IMR-90 (cell line): ENCODE data around the gene TNS1. TPM values are rescaled to one million over a fixed set of nuclear protein-coding genes. Genes with fewer than 3 reads are reported as not detected.

Experiments used
- ATAC-seq: fragments of 200-7000 bp; cut with Tn5 transposase; 2 replicates; pipeline ENCODE4 v1.9.1; 2020; ENCODE audit warnings: low read depth, mild to moderate bottlenecking, moderate library complexity
- BruUV-seq: library from RNA; stranded (reverse); fragments of 400-500 nt; replicated peaks from 2 replicates; lab custom pipeline; 2021; lab: Mats Ljungman, UMichigan
- CTCF ChIA-PET: fragments of 300-600 bp; formaldehyde crosslinking; extraction: SDS; loops from one replicate; lab custom pipeline; 2021; ENCODE audit warnings: antibody characterized with exemption; lab: Yijun Ruan, JAX
- POLR2A ChIA-PET: fragments of 300-600 bp; sonication (Branson Sonifier 250); formaldehyde crosslinking; loops from one replicate; lab custom pipeline; 2022; ENCODE audit warnings: antibody characterized with exemption; ENCODE audit not compliant: unreplicated experiment; lab: Charles Lee
- DNase-seq: peaks from one replicate; pipeline ENCODE4 v3.0.0; 2013
- H2AFZ ChIP-seq: replicated peaks from 2 replicates; pipeline ENCODE3; 2013; ENCODE audit warnings: low read length, mild to moderate bottlenecking; ENCODE audit not compliant: poor library complexity
- H2AK5ac ChIP-seq: 2 replicates; pipeline ENCODE4 v1.6.1; 2013; ENCODE audit warnings: low read depth, low read length, inconsistent platforms
- H2AK9ac ChIP-seq: replicated peaks from 2 replicates; pipeline ENCODE3; 2013; ENCODE audit warnings: mild to moderate bottlenecking, low read depth, low read length, moderate library complexity; ENCODE audit not compliant: poor library complexity
- H2BK120ac ChIP-seq: 2 replicates; pipeline ENCODE4 v1.6.1; 2013; ENCODE audit warnings: low read depth, low read length, inconsistent platforms
- H2BK15ac ChIP-seq: 3 replicates; pipeline ENCODE4 v1.6.1; 2013; ENCODE audit warnings: low read depth, low read length, inconsistent platforms
- H2BK20ac ChIP-seq: 2 replicates; pipeline ENCODE4 v1.6.1; 2013; ENCODE audit warnings: low read depth, mild to moderate bottlenecking, inconsistent platforms, low read length, moderate library complexity
- H2BK5ac ChIP-seq: 2 replicates; pipeline ENCODE4 v1.6.1; 2013; ENCODE audit warnings: mild to moderate bottlenecking, low read depth, low read length, inconsistent platforms; ENCODE audit not compliant: poor library complexity, severe bottlenecking
- H3K14ac ChIP-seq: replicated peaks from 2 replicates; pipeline ENCODE4 v1.6.1; 2013; ENCODE audit warnings: low read depth, low read length, inconsistent platforms
- H3K18ac ChIP-seq: 2 replicates; pipeline ENCODE4 v1.6.1; 2013; ENCODE audit warnings: low read depth, low read length, control low read depth
- H3K23ac ChIP-seq: 2 replicates; pipeline ENCODE4 v1.6.1; 2013; ENCODE audit warnings: low read depth, low read length, inconsistent platforms
- H3K27ac ChIP-seq: 2 replicates; pipeline ENCODE4 v1.5.1; 2013; ENCODE audit warnings: mild to moderate bottlenecking, control low read depth, low read length; ENCODE audit not compliant: insufficient read depth
- H3K27me3 ChIP-seq: 2 replicates; pipeline ENCODE4 v1.6.1; 2013; ENCODE audit warnings: low read length; ENCODE audit not compliant: control insufficient read depth, insufficient read depth
- H3K36me3 ChIP-seq: 2 replicates; pipeline ENCODE4 v1.6.1; 2013; ENCODE audit warnings: low read length, mixed read lengths; ENCODE audit not compliant: control insufficient read depth, insufficient read depth
- H3K4ac ChIP-seq: 2 replicates; pipeline ENCODE4 v1.6.1; 2013; ENCODE audit warnings: low read depth, low read length, inconsistent platforms
- H3K4me1 ChIP-seq: 2 replicates; pipeline ENCODE4 v1.6.1; 2013; ENCODE audit warnings: low read length, mixed read lengths; ENCODE audit not compliant: control insufficient read depth, insufficient read depth
- H3K4me2 ChIP-seq: 2 replicates; pipeline ENCODE4 v1.6.1; 2013; ENCODE audit warnings: low read depth, mild to moderate bottlenecking, control low read depth, low read length, moderate library complexity
- H3K4me3 ChIP-seq: 2 replicates; pipeline ENCODE4 v1.5.1; 2013; ENCODE audit warnings: low read depth, mild to moderate bottlenecking, control low read depth, low read length, moderate library complexity; ENCODE audit not compliant: insufficient read depth
- H3K56ac ChIP-seq: 2 replicates; pipeline ENCODE4 v1.6.1; 2013; ENCODE audit warnings: low read length, inconsistent platforms; ENCODE audit not compliant: insufficient read depth; ENCODE audit errors: extremely low read depth
- H3K79me1 ChIP-seq, 2 experiments: 2 replicates each; pipeline ENCODE4 v1.6.1; 2013; ENCODE audit warnings: low read length in 2 of 2, inconsistent platforms in 1 of 2, low read depth in 1 of 2
- H3K9ac ChIP-seq: 2 replicates; pipeline ENCODE4 v1.6.1; 2013; ENCODE audit warnings: low read depth, low read length, control low read depth
- H3K9me1 ChIP-seq: 2 replicates; pipeline ENCODE4 v1.6.1; 2013; ENCODE audit warnings: low read length, inconsistent platforms; ENCODE audit not compliant: insufficient read depth
- H3K9me3 ChIP-seq: 2 replicates; pipeline ENCODE4 v1.6.1; 2013; ENCODE audit warnings: low read length; ENCODE audit not compliant: control insufficient read depth, insufficient read depth
- H4K20me1 ChIP-seq: 2 replicates; pipeline ENCODE4 v1.6.1; 2013; ENCODE audit warnings: low read length, inconsistent platforms; ENCODE audit not compliant: insufficient read depth
- H4K5ac ChIP-seq: 2 replicates; pipeline ENCODE4 v1.6.1; 2013; ENCODE audit warnings: mild to moderate bottlenecking, low read depth, low read length, control low read depth
- H4K8ac ChIP-seq, 2 experiments: 2 replicates each; pipeline ENCODE4 v1.6.1; 2013; ENCODE audit warnings: low read depth in 2 of 2, low read length in 2 of 2, control low read depth in 1 of 2, inconsistent platforms in 1 of 2
- H4K91ac ChIP-seq: 2 replicates; pipeline ENCODE4 v1.6.1; 2013; ENCODE audit warnings: low read depth, low read length, inconsistent platforms; ENCODE audit not compliant: insufficient read depth
- BHLHE40 ChIP-seq: fragments of 150-350 bp; IDR thresholded peaks from 2 replicates; pipeline ENCODE4 v1.6.1; 2016; ENCODE audit warnings: mild to moderate bottlenecking, low read depth, low read length
- CEBPB ChIP-seq: IDR thresholded peaks from 2 replicates; pipeline ENCODE4 v1.6.1; 2012; ENCODE audit warnings: low read depth, low read length, improper control_type of control experiment
- CHD1 ChIP-seq: IDR thresholded peaks from 2 replicates; pipeline ENCODE4 v1.6.1; 2012; ENCODE audit warnings: low read depth, low read length, improper control_type of control experiment
- FOS ChIP-seq: fragments of 150-350 bp; IDR thresholded peaks from 2 replicates; pipeline ENCODE4 v1.6.1; 2016; ENCODE audit warnings: low read depth, low read length
- MAFK ChIP-seq: IDR thresholded peaks from 2 replicates; pipeline ENCODE4 v1.6.1; 2012; ENCODE audit warnings: low read depth, low read length, improper control_type of control experiment
- MAZ ChIP-seq: IDR thresholded peaks from 2 replicates; pipeline ENCODE4 v1.6.1; 2012; ENCODE audit warnings: low read depth, mild to moderate bottlenecking, low read length, improper control_type of control experiment, moderate library complexity, borderline replicate concordance
- MXI1 ChIP-seq: IDR thresholded peaks from 2 replicates; pipeline ENCODE4 v1.6.1; 2012; ENCODE audit warnings: low read depth, mild to moderate bottlenecking, low read length, moderate library complexity, borderline replicate concordance
- NFE2L2 ChIP-seq: fragments of 150-350 bp; IDR thresholded peaks from 2 replicates; pipeline ENCODE4 v1.6.1; 2016; ENCODE audit warnings: low read depth, mild to moderate bottlenecking, low read length
- POLR2A ChIP-seq: IDR thresholded peaks from 2 replicates; pipeline ENCODE4 v1.6.1; 2012; ENCODE audit warnings: mild to moderate bottlenecking, low read depth, low read length
- RAD21 ChIP-seq: IDR thresholded peaks from 2 replicates; pipeline ENCODE4 v1.6.1; 2012; ENCODE audit warnings: low read length, improper control_type of control experiment
- RCOR1 ChIP-seq: IDR thresholded peaks from 2 replicates; pipeline ENCODE4 v1.6.1; 2012; ENCODE audit warnings: mild to moderate bottlenecking, low read length, improper control_type of control experiment; ENCODE audit not compliant: insufficient replicate concordance
- RFX5 ChIP-seq: IDR thresholded peaks from 2 replicates; pipeline ENCODE4 v1.8.0; 2012; ENCODE audit warnings: low read depth, mild to moderate bottlenecking, low read length, moderate library complexity
- SMC3 ChIP-seq: fragments of 150-350 bp; IDR thresholded peaks from 2 replicates; pipeline ENCODE4 v1.6.1; 2016; ENCODE audit warnings: low read depth, mild to moderate bottlenecking, antibody characterized with exemption, low read length, moderate library complexity
- USF2 ChIP-seq: fragments of 150-350 bp; IDR thresholded peaks from 2 replicates; pipeline ENCODE4 v1.6.1; 2017; ENCODE audit warnings: mild to moderate bottlenecking, antibody characterized with exemption, low read length, low read depth
- WGBS, 2 experiments: methylation state at CpG; one replicate each; pipeline versions ENCODE4 v1.1.5 to v1.1.7; 2013; ENCODE audit warnings: missing lambda C conversion rate in 2 of 2; ENCODE audit not compliant: insufficient read length in 1 of 2; ENCODE audit errors: extremely low coverage in 2 of 2; 5-methylcytosine and 5-hydroxymethylcytosine counted together
- dilution Hi-C: fragments of 300-500 bp; cut with HindIII; formaldehyde crosslinking; loops from one replicate; pipeline ENCODE4 v1.14.3; 2018; ENCODE audit warnings: low sequenced_read_pairs; ENCODE audit not compliant: unreplicated experiment
- in situ Hi-C: fragments of 300-500 bp; cut with MboI; formaldehyde crosslinking; loops from 3 replicates; pipeline ENCODE4 v1.14.3; 2019; ENCODE audit warnings: low sequenced_read_pairs, inconsistent platforms, mixed read lengths
- intact Hi-C: fragments of 100-400 bp; cut with micrococcal nuclease; formaldehyde crosslinking; loops from 2 replicates; pipeline ENCODE4 v1.10.0; 2022
- polyA plus RNA-seq, 3 experiments: library from polyadenylated mRNA; depleted of rRNA; stranded (reverse); fragments of >200 nt; gene quantifications; 2 replicates each; pipeline ENCODE4 v1.2.3, GENCODE V29; 2012; ENCODE audit warnings: low replicate concordance in 1 of 3
- total RNA-seq: library from RNA; depleted of rRNA; stranded (reverse); fragments of >200 nt; gene quantifications from 2 replicates; pipeline ENCODE4 v1.2.3, GENCODE V29; 2012
- TF ChIP-seq, protein P1 (sequence below): conservative IDR thresholded peaks from 2 replicates; pipeline ENCODE4 v1.5.1; 2012; ENCODE audit warnings: mild to moderate bottlenecking, low read depth, low read length, improper control_type of control experiment
- TF ChIP-seq, protein P2 (sequence below): fragments of 150-350 bp; IDR thresholded peaks from 2 replicates; pipeline ENCODE4 v1.6.1; 2016; ENCODE audit warnings: low read depth, mild to moderate bottlenecking, low read length, moderate library complexity, borderline replicate concordance

The TNS1 gene
- total and polyA plus RNA-seq, 2 of the 4 experiments (the other 2 are of a cell fraction) = 41.1 to 45.2 TPM

DNA sequence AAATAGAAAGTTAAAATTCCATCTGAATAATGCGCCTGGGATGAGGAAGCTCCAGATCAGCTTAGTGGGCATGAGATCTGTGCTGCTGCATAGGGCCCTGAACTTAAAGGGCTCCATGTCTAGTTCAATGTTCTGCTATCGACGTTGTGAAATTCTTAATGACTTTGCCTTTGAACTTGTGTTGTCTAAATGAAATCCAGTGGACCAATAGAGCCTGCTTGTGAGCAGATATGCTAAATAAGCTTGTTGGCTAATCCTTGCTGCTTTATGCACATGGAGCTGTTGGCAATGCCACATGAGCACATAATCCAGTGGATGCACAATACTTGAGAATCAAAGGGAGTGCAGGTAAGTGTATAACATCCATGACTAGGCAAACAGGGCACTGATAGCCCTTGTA lies 228.6 kb downstream of the TNS1 start:
- no peaks in the 10 kb centered on the region; the same call in 1 of the 2 replicates for H3K36me3 ChIP-seq
- peaks cover 3% of the 10 kb centered on the region; the same call in 1 of the 2 replicates for H3K4me1 ChIP-seq
- 75% methylated on average over 2 of the region's 3 CpGs; no CpG with 5 or more reads in 1 of the 2 experiments for WGBS, 2 experiments
- DNase-seq (no peak), ATAC-seq (no peak)
- no peak overlapping the region for H4K5ac ChIP-seq
- no peak overlapping the region for H2BK15ac ChIP-seq
- no peak overlapping the region for H2BK20ac ChIP-seq
- H3K9me3 ChIP-seq = no peaks in the 10 kb centered on the region
- no peaks in the 10 kb centered on the region for H3K27me3 ChIP-seq
- no peak overlapping the region for H3K56ac ChIP-seq
- H3K9ac ChIP-seq = no peak overlapping the region
- peaks cover 0 to 2% of the 10 kb centered on the region in 2 experiments; a peak in 1 of 4 replicates for H3K79me1 ChIP-seq
- dilution Hi-C loops (no loop called here), intact Hi-C loops (no loop called here), in situ Hi-C loops (no loop called here)
- H3K27ac ChIP-seq = no peak overlapping the region
- no peak overlapping the region for H3K14ac ChIP-seq
- H3K23ac ChIP-seq = no peak overlapping the region
- BruUV-seq = no TSS peak
- no peak overlapping the region for H4K8ac ChIP-seq
- H4K91ac ChIP-seq = no peak overlapping the region
- no peak overlapping the region for H3K4me3 ChIP-seq
- H3K4me2 ChIP-seq = no peak overlapping the region
- H2BK120ac ChIP-seq = no peak overlapping the region
- H3K9me1 ChIP-seq = no peaks in the 10 kb centered on the region; the same call in 1 of the 2 replicates
- ChIA-PET CTCF (interaction anchor here (1.3 kb wide), 1 partner anchor 11 kb away, joined by 5 read pairs; no protein-coding TSS in a partner anchor), POLR2A (no interaction called here)
- H2AK9ac ChIP-seq = no peak overlapping the region
- no peak overlapping the region for H3K18ac ChIP-seq
- no peak overlapping the region for H3K4ac ChIP-seq
- TF ChIP-seq, protein P1, sequence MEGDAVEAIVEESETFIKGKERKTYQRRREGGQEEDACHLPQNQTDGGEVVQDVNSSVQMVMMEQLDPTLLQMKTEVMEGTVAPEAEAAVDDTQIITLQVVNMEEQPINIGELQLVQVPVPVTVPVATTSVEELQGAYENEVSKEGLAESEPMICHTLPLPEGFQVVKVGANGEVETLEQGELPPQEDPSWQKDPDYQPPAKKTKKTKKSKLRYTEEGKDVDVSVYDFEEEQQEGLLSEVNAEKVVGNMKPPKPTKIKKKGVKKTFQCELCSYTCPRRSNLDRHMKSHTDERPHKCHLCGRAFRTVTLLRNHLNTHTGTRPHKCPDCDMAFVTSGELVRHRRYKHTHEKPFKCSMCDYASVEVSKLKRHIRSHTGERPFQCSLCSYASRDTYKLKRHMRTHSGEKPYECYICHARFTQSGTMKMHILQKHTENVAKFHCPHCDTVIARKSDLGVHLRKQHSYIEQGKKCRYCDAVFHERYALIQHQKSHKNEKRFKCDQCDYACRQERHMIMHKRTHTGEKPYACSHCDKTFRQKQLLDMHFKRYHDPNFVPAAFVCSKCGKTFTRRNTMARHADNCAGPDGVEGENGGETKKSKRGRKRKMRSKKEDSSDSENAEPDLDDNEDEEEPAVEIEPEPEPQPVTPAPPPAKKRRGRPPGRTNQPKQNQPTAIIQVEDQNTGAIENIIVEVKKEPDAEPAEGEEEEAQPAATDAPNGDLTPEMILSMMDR = no peak
- TF ChIP-seq CHD1 (no peak), SMC3 (no peak), RFX5 (no peak), RAD21 (no peak), FOS (no peak), MAFK (no peak), BHLHE40 (no peak), NFE2L2 (no peak), MAZ (no peak), POLR2A (no peak), RCOR1 (no peak), CEBPB (no peak), MXI1 (no peak), USF2 (no peak)
- TF ChIP-seq, protein P2, sequence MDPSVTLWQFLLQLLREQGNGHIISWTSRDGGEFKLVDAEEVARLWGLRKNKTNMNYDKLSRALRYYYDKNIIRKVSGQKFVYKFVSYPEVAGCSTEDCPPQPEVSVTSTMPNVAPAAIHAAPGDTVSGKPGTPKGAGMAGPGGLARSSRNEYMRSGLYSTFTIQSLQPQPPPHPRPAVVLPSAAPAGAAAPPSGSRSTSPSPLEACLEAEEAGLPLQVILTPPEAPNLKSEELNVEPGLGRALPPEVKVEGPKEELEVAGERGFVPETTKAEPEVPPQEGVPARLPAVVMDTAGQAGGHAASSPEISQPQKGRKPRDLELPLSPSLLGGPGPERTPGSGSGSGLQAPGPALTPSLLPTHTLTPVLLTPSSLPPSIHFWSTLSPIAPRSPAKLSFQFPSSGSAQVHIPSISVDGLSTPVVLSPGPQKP = no peak
- no peaks in the 10 kb centered on the region for H4K20me1 ChIP-seq
- no peak overlapping the region for H2AK5ac ChIP-seq
- H2BK5ac ChIP-seq = no peak overlapping the region
- H2AFZ ChIP-seq = no peak overlapping the region
